GM12878 (cell line): ENCODE measurements around the gene BCAS3.

ENCODE experiments used
- ESRRA ChIP-seq: IDR thresholded peaks from 2 replicates; pipeline ENCODE4 v1.6.1; 2012; ENCODE audit warnings: mild to moderate bottlenecking, low read length, improper control_type of control experiment
- POLR2A ChIP-seq: IDR thresholded peaks from 2 replicates; pipeline ENCODE4 v1.6.1; 2011; ENCODE audit warnings: low read depth, mild to moderate bottlenecking, low read length
- POLR2AphosphoS2 ChIP-seq: IDR thresholded peaks from 2 replicates; pipeline ENCODE4 v1.6.1; 2011; ENCODE audit warnings: low read depth, mild to moderate bottlenecking, low read length, improper control_type of control experiment, moderate library complexity
- POLR2AphosphoS5 ChIP-seq: IDR thresholded peaks from 2 replicates; pipeline ENCODE4 v1.6.1; 2011; ENCODE audit warnings: mild to moderate bottlenecking, low read length, inconsistent platforms
- REST ChIP-seq: IDR thresholded peaks from 2 replicates; pipeline ENCODE4 v1.6.1; 2012; ENCODE audit warnings: mild to moderate bottlenecking, low read depth, low read length
- SP1 ChIP-seq: IDR thresholded peaks from one replicate; pipeline ENCODE4 v1.6.1; 2011; ENCODE audit warnings: low read depth, low read length
- TF ChIP-seq, protein P1 (sequence below), 3 experiments: IDR thresholded peaks in 2 of 3; conservative IDR thresholded peaks in 1 of 3; 2 replicates each; pipeline ENCODE4 v1.5.1; 2011; ENCODE audit warnings: low read depth in 3 of 3, low read length in 3 of 3, mild to moderate bottlenecking in 3 of 3, control low read depth in 2 of 3, moderate library complexity in 2 of 3, inconsistent platforms in 1 of 3, mixed read lengths in 1 of 3; ENCODE audit not compliant: control insufficient read depth in 2 of 3, insufficient read depth in 1 of 3; ENCODE audit errors: extremely low read depth in 1 of 3
- TF ChIP-seq, protein P2 (sequence below): IDR thresholded peaks from 2 replicates; pipeline ENCODE4 v1.6.1; 2012; ENCODE audit warnings: low read depth, low read length, improper control_type of control experiment

GRCh38 chr17:61216066-61216465 lies 538.4 kb downstream of the BCAS3 start:
- TF ChIP-seq, protein P1, sequence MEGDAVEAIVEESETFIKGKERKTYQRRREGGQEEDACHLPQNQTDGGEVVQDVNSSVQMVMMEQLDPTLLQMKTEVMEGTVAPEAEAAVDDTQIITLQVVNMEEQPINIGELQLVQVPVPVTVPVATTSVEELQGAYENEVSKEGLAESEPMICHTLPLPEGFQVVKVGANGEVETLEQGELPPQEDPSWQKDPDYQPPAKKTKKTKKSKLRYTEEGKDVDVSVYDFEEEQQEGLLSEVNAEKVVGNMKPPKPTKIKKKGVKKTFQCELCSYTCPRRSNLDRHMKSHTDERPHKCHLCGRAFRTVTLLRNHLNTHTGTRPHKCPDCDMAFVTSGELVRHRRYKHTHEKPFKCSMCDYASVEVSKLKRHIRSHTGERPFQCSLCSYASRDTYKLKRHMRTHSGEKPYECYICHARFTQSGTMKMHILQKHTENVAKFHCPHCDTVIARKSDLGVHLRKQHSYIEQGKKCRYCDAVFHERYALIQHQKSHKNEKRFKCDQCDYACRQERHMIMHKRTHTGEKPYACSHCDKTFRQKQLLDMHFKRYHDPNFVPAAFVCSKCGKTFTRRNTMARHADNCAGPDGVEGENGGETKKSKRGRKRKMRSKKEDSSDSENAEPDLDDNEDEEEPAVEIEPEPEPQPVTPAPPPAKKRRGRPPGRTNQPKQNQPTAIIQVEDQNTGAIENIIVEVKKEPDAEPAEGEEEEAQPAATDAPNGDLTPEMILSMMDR (IDR thresholded peaks at IDR 0.05 in 2 of 3, conservative IDR thresholded peaks at IDR 0.05 in 1 of 3; ENCODE audit: control insufficient read depth in 2 of 3, extremely low read depth in 1 of 3, insufficient read depth in 1 of 3, low read depth in 3 of 3, low read length in 3 of 3): no peak
- TF ChIP-seq SP1 (no peak), POLR2AphosphoS5 (no peak), POLR2A (no peak), REST (no peak), ESRRA (no peak), POLR2AphosphoS2 (no peak)
- TF ChIP-seq, protein P2, sequence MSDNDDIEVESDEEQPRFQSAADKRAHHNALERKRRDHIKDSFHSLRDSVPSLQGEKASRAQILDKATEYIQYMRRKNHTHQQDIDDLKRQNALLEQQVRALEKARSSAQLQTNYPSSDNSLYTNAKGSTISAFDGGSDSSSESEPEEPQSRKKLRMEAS: no peak
